ENCODE measurements around the gene MYOZ3. TPM values are rescaled to one million over a fixed set of nuclear protein-coding genes. Genes with fewer than 3 reads are reported as not detected.

The MYOZ3 gene
- total and polyA plus RNA-seq, 10 of the 15 experiments (the other 5 are each of a cell fraction or from before 2014, with no cell fraction given): 0.04 to 1.1 (median 0.10) TPM; not detected in 4

GRCh38 chr5:150644514-150644913, 16.5 kb upstream of the MYOZ3 start (continued):
- TF ChIP-seq, protein P1, sequence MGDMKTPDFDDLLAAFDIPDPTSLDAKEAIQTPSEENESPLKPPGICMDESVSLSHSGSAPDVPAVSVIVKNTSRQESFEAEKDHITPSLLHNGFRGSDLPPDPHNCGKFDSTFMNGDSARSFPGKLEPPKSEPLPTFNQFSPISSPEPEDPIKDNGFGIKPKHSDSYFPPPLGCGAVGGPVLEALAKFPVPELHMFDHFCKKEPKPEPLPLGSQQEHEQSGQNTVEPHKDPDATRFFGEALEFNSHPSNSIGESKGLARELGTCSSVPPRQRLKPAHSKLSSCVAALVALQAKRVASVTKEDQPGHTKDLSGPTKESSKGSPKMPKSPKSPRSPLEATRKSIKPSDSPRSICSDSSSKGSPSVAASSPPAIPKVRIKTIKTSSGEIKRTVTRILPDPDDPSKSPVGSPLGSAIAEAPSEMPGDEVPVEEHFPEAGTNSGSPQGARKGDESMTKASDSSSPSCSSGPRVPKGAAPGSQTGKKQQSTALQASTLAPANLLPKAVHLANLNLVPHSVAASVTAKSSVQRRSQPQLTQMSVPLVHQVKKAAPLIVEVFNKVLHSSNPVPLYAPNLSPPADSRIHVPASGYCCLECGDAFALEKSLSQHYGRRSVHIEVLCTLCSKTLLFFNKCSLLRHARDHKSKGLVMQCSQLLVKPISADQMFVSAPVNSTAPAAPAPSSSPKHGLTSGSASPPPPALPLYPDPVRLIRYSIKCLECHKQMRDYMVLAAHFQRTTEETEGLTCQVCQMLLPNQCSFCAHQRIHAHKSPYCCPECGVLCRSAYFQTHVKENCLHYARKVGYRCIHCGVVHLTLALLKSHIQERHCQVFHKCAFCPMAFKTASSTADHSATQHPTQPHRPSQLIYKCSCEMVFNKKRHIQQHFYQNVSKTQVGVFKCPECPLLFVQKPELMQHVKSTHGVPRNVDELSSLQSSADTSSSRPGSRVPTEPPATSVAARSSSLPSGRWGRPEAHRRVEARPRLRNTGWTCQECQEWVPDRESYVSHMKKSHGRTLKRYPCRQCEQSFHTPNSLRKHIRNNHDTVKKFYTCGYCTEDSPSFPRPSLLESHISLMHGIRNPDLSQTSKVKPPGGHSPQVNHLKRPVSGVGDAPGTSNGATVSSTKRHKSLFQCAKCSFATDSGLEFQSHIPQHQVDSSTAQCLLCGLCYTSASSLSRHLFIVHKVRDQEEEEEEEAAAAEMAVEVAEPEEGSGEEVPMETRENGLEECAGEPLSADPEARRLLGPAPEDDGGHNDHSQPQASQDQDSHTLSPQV (IDR thresholded peaks at IDR 0.05): no peak
- no peak for TF ChIP-seq HCFC1 (IDR thresholded peaks at IDR 0.05; ENCODE audit: low read length)
- TF ChIP-seq MYC (IDR thresholded peaks at IDR 0.05; ENCODE audit: insufficient read depth, insufficient read length, insufficient replicate concordance, low read length, severe bottlenecking): no peak
- no peak for TF ChIP-seq RCOR1 (conservative IDR thresholded peaks at IDR 0.05; ENCODE audit: low read depth, low read length)
- TF ChIP-seq, protein P2, sequence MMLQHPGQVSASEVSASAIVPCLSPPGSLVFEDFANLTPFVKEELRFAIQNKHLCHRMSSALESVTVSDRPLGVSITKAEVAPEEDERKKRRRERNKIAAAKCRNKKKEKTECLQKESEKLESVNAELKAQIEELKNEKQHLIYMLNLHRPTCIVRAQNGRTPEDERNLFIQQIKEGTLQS (IDR thresholded peaks at IDR 0.05; ENCODE audit: borderline replicate concordance, extremely low read depth, low read depth, low read length): no peak

DNA sequence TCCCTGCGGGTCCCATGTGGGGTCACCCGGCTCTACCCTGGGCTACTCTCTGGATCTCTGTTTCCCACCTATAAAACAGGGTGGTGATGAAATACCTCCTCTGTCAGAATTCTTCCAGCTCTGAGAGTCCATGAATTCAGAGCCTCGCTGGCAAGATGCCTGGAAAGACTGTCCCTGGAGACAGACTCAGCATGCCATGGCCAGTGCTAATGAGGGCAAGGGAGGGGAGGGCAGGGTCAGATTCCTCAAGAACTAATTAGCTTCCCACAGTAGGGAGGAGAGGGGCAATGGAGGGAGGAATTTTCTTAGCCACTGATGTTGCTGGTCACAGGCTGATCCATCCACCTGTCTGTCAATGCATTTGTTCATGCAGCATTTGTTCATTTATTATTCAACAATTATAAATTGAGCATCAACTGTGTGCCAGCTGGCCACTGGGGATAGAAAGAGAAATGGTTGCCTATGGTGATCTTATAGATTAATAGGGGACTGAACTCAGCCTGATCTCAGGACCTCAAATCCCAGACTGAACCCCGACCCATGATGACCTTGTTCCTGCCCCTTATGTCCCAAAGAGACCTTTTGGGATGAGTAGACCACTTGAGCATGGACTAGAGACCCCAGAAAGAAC, 15.9 kb upstream of the MYOZ3 start:
- ChIA-PET CTCF (interaction anchor here (1.0 to 1.9 kb wide), 6 partner anchors 11 to 85 kb away, joined by 3 to 8 read pairs (median 4); no protein-coding TSS in a partner anchor), RAD21 (ENCODE audit: unreplicated experiment) (interaction anchor here (1.5 kb wide), 1 partner anchor 89 kb away, joined by 5 read pairs; no protein-coding TSS in a partner anchor), POLR2A (no interaction called here), SMC1A (ENCODE audit: uncharacterized antibody, unreplicated experiment) (interaction anchor here (1.0 to 2.3 kb wide), 6 partner anchors 9 to 101 kb away, joined by 3 to 7 read pairs (median 4); no protein-coding TSS in a partner anchor)
- Histone ChIP-seq H3K4me3 (no peak overlapping the region), H3K4me2 (ENCODE audit: control insufficient read depth, insufficient read depth) (no peak overlapping the region), H3K36me3 (ENCODE audit: control insufficient read depth in 2 of 2, insufficient read depth in 2 of 2, low read length in 1 of 2) (no peaks in the 10 kb centered on the region), H3K4me1 (ENCODE audit: control insufficient read depth, insufficient read depth, low read length) (no peaks in the 10 kb centered on the region), H3K27me3 (replicated peaks in 1 of 2; ENCODE audit: control insufficient read depth in 2 of 2, insufficient read depth in 2 of 2, low read length in 1 of 2) (no peaks in the 10 kb centered on the region), H4K20me1 (ENCODE audit: control insufficient read depth, insufficient read depth) (no peaks in the 10 kb centered on the region), H3K27ac (ENCODE audit: control insufficient read depth, insufficient read depth) (no peak overlapping the region), H3K79me2 (ENCODE audit: control insufficient read depth, insufficient read depth, low read length) (no peaks in the 10 kb centered on the region), H3K9me3 (replicated peaks; ENCODE audit: control insufficient read depth, insufficient read depth, low read length) (no peaks in the 10 kb centered on the region), H3K9ac (ENCODE audit: control insufficient read depth, insufficient read depth, low read length) (no peak overlapping the region), H2AFZ (ENCODE audit: control insufficient read depth, low read depth, low read length) (no peak overlapping the region)
- ATAC-seq (no peak), FAIRE-seq (no peak), DNase-seq (ENCODE audit: low read depth, low spot score) (no peak)
- in situ Hi-C loops (cut with MboI): no loop called here
- intact Hi-C loops (cut with micrococcal nuclease; ENCODE audit: unreplicated experiment): no loop called here
- TF ChIP-seq MTA3 (IDR thresholded peaks at IDR 0.05; ENCODE audit: borderline replicate concordance, low read length) (no peak), PAX8 (IDR thresholded peaks at IDR 0.05) (no peak), E2F8 (IDR thresholded peaks at IDR 0.05; ENCODE audit: low read depth, partially characterized antibody) (no peak), POLR2AphosphoS2 (IDR thresholded peaks at IDR 0.05; ENCODE audit: low read depth, low read length) (no peak), SMC3 (IDR thresholded peaks at IDR 0.05; ENCODE audit: borderline replicate concordance, low read length) (no peak), SIX5 (IDR thresholded peaks at IDR 0.05; ENCODE audit: low read depth, low read length, severe bottlenecking) (no peak), PML (IDR thresholded peaks at IDR 0.05; ENCODE audit: low read length) (no peak), KDM1A (IDR thresholded peaks at IDR 0.05; ENCODE audit: borderline replicate concordance) (no peak), WRNIP1 (IDR thresholded peaks at IDR 0.05; ENCODE audit: borderline replicate concordance, low read depth, low read length) (no peak)
- no TSS peak for BruUV-seq (replicated peaks)
- WGBS (ENCODE audit: insufficient coverage, insufficient replicate concordance, low lambda C conversion rate, missing lambda C conversion rate): 50% methylated on average over 4 of the region's 4 CpGs
